HG03025 (cell line): ENCODE results near the gene IGLL1.

Experiments
- ATAC-seq: cut with Tn5 transposase; IDR thresholded peaks from one replicate; pipeline ENCODE4 v1.9.1; 2021; ENCODE audit warnings: mild to moderate bottlenecking, moderate library complexity; ENCODE audit not compliant: unreplicated experiment, low FRiP score

The IGLL1 gene

GRCh38 chr22:23531283-23531956 is 48.7 kb downstream of the IGLL1 start:
- no peak for ATAC-seq

GRCh38 chr22:23530766-23531282 is 49.3 kb downstream of the IGLL1 start:
- ATAC-seq, result no peak

DNA sequence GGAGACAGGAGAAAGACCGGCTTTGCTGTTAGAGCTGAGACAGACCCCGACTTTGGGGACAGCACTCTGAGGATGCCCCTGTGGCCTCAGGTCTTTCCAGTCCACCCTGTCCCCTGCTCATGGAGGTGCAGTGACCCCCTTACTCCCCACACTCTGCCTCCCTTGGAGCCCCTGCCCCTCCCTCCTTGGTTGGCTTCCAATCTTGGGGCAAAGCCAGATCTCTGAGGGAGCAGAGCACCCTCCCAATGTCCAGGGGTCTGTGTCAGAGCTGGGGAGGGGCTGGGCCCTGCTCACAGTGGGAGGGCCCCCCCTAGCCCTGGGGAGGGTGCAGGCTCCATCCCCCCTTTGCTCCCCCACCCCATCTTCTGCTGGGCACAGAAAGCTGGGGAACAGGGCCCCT is 50.0 kb downstream of the IGLL1 start:
- no peak for ATAC-seq

DNA sequence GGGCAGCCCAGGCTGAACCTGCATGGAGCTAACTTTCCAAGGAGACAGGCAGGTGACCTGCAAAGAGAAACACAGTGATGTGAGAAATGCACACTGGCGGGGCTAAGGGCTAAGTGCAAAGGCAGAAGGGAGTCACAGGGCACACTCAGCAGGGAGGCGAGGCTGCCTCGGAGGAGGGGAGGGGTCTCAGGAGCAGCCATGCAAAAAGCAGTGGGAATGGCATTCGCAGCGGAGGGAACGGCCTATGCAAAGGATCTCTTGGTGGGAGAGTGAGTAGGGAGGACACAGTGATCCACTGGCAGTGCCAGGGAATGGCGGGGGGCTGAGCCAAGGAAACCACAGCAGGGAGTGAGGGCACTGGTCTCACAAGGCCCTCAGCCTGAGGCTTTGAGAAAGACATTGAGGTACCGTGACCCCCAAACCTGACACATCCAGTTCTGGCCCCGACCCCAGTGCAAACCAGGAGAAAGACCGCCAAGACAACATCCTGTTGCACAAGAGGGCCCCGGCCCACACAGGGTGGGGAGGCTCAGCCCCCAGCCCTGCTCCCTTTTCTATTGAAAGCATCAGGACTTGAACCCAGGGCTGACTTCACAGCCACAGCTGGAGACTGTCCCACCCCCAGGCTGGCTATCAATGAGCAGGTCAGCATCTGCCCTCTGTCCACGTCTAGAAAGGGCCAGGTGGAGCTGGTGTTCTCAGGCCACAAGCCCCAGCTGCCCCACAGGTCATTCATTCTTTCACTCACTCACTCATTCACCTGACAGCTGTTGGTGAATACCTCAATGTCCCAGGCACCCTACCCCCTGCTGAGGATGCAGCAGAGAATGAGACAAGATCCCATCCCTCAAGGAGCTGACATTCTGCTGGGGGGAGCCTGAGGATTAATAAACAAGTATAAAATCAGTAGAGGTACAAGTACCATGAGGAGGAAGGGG is 50.7 kb downstream of the IGLL1 start:
- ATAC-seq, result no peak

- ATAC-seq, result no peak
Measured at GRCh38 chr22:23527971-23528740, 51.9 kb downstream of the IGLL1 start.

DNA sequence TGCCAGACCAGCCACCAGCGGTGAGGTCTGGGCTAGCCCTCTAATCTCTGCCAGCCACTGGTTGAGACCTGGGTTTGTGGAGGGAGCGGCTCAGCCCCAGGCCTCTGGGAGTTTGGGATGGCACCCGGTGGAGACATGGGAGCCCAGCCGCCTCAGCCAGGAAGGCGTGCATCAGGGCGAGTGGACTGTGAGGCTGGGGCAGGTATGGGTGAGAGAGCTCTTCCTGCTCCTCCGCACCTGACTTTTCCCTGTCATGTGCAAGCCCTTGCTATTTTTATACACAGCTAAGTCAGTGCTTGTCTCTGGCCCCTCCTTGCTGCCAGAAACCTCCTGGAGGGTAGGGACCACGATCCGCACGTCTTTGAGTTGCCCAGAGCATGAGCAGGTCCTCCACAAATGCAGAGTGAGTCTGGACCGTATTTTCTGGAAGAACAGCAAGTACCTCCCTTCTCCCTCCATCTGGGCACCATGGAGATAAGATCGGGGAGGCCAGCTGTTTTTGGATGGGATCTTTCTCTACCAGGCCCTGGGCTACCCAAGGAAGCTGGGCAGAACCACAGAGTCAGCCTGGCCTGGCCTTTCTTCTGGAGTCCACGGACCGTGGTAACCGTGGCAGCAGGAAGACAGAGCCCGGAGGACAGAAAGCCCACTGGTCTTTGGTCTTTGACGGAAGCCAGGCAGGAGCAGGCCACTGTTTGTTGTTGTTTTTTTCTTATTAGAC is 53.3 kb downstream of the IGLL1 start:
- ATAC-seq, result no peak

GRCh38 chr22:23525510-23525909 is 54.6 kb downstream of the IGLL1 start:
- ATAC-seq, result no peak

- ATAC-seq, result no peak
Measured at GRCh38 chr22:23524226-23524625, 55.9 kb downstream of the IGLL1 start.

GRCh38 chr22:23523713-23524112 is 56.4 kb downstream of the IGLL1 start:
- ATAC-seq, result no peak
